Neural cell (in vitro differentiated cells): Measurements from ENCODE around the gene NPM1. TPM values are rescaled to one million over a fixed set of nuclear protein-coding genes. Genes with fewer than 3 reads are reported as not detected.

Source experiments
- H2AFZ ChIP-seq: fragments of 200-600, 300-800 bp; sonication (generic), shearing (Covaris generic); 2 replicates; pipeline ENCODE4 v1.6.0; 2014; ENCODE audit warnings: low read depth, mild to moderate bottlenecking, antibody characterized with exemption, low read length, moderate library complexity
- H3F3A ChIP-seq: fragments of 200-600 bp; shearing (Covaris generic); 2 replicates; pipeline ENCODE4 v1.6.1; 2016; ENCODE audit warnings: mild to moderate bottlenecking, moderate library complexity, mixed read lengths, antibody characterized with exemption, low read length; ENCODE audit not compliant: insufficient read depth, poor library complexity, severe bottlenecking
- H3K27ac ChIP-seq: fragments of 200-600, 300-800 bp; sonication (generic), shearing (Covaris generic); 2 replicates; pipeline ENCODE4 v1.5.1; 2014; ENCODE audit warnings: mild to moderate bottlenecking, low read length, moderate library complexity
- H3K27me3 ChIP-seq: fragments of 300-800, 200-600 bp; sonication (generic), shearing (Covaris generic); 2 replicates; pipeline ENCODE4 v1.6.0; 2014; ENCODE audit warnings: mild to moderate bottlenecking, low read depth, low read length, moderate library complexity; ENCODE audit not compliant: insufficient read depth
- H3K36me3 ChIP-seq: fragments of 300-800, 200-600 bp; sonication (generic), shearing (Covaris generic); 2 replicates; pipeline ENCODE4 v1.5.1; 2014; ENCODE audit warnings: mild to moderate bottlenecking, antibody characterized with exemption, low read length, moderate library complexity; ENCODE audit not compliant: insufficient read depth
- H3K4me2 ChIP-seq: fragments of 300-800, 200-600 bp; sonication (generic), shearing (Covaris generic); 2 replicates; pipeline ENCODE4 v1.6.0; 2014; ENCODE audit warnings: mild to moderate bottlenecking, low read length
- H3K4me3 ChIP-seq: fragments of 300-800, 200-600 bp; sonication (generic), shearing (Covaris generic); 2 replicates; pipeline ENCODE4 v1.5.1; 2014; ENCODE audit warnings: mild to moderate bottlenecking, low read length, moderate library complexity
- H3K79me2 ChIP-seq: fragments of 200-600 bp; shearing (Covaris generic); replicated peaks from 2 replicates; pipeline ENCODE4 v1.6.0; 2014; ENCODE audit warnings: mild to moderate bottlenecking, low read length, moderate library complexity; ENCODE audit not compliant: insufficient read depth
- H3K9ac ChIP-seq: fragments of 300-800, 200-600 bp; sonication (generic), shearing (Covaris generic); 2 replicates; pipeline ENCODE4 v1.6.1; 2016; ENCODE audit warnings: mild to moderate bottlenecking, low read length, mixed read lengths
- H3K9me2 ChIP-seq: fragments of 200-600 bp; shearing (Covaris generic); 2 replicates; pipeline ENCODE4 v1.6.1; 2016; ENCODE audit warnings: mild to moderate bottlenecking, low read length, mixed read lengths; ENCODE audit not compliant: insufficient read depth
- H3K9me3 ChIP-seq: fragments of 200-600, 300-800 bp; sonication (generic), shearing (Covaris generic); 2 replicates; pipeline ENCODE4 v1.6.1; 2016; ENCODE audit warnings: mild to moderate bottlenecking, mixed run types, low read length, moderate library complexity, mixed read lengths
- H4K20me1 ChIP-seq: fragments of 200-600 bp; shearing (Covaris generic); 2 replicates; pipeline ENCODE4 v1.6.1; 2016; ENCODE audit warnings: mild to moderate bottlenecking, mixed run types; ENCODE audit not compliant: insufficient read depth
- EP300 ChIP-seq: fragments of 450-650 bp; conservative IDR thresholded peaks from 2 replicates; pipeline ENCODE4 v1.6.1; 2014; ENCODE audit warnings: antibody characterized with exemption, mild to moderate bottlenecking, moderate library complexity; ENCODE audit not compliant: poor library complexity, severe bottlenecking
- EZH2 ChIP-seq: fragments of 200-600, 300-800 bp; shearing (Covaris generic), sonication (generic); IDR thresholded peaks from 2 replicates; pipeline ENCODE4 v1.6.1; 2014; ENCODE audit warnings: antibody characterized with exemption, low read length, borderline replicate concordance, mild to moderate bottlenecking; ENCODE audit not compliant: insufficient read depth, poor library complexity, severe bottlenecking
- MXI1 ChIP-seq: fragments of 450-650 bp; conservative IDR thresholded peaks from 2 replicates; pipeline ENCODE4 v1.6.1; 2014; ENCODE audit warnings: antibody characterized with exemption, mild to moderate bottlenecking; ENCODE audit not compliant: poor library complexity, severe bottlenecking
- POLR2AphosphoS5 ChIP-seq: IDR thresholded peaks from 2 replicates; pipeline ENCODE4 v1.6.1; 2012
- RAD21 ChIP-seq: fragments of 450-650 bp; conservative IDR thresholded peaks from 2 replicates; pipeline ENCODE4 v1.6.1; 2014; ENCODE audit warnings: antibody characterized with exemption, mild to moderate bottlenecking, moderate library complexity
- SMC3 ChIP-seq: fragments of 450-650 bp; conservative IDR thresholded peaks from 2 replicates; pipeline ENCODE4 v1.6.1; 2014; ENCODE audit warnings: antibody characterized with exemption, mild to moderate bottlenecking, moderate library complexity; ENCODE audit not compliant: poor library complexity
- TAF1 ChIP-seq: IDR thresholded peaks from 2 replicates; pipeline ENCODE4 v1.6.1; 2012; ENCODE audit warnings: low read depth
- polyA plus RNA-seq: library from polyadenylated mRNA; depleted of rRNA; stranded (reverse); fragments of >200 nt; gene quantifications from 2 replicates; pipeline ENCODE4 v1.2.3, GENCODE V29; 2014
- TF ChIP-seq, protein P1 (sequence below): IDR thresholded peaks from 2 replicates; pipeline ENCODE4 v1.6.1; 2012; ENCODE audit warnings: borderline replicate concordance
- TF ChIP-seq, protein P2 (sequence below): fragments of 450-650 bp; IDR thresholded peaks from 2 replicates; pipeline ENCODE4 v1.5.1; 2014; ENCODE audit warnings: antibody characterized with exemption, mild to moderate bottlenecking, moderate library complexity; ENCODE audit not compliant: poor library complexity, severe bottlenecking

The NPM1 gene
- polyA plus RNA-seq, 1 donor from 2014 or later, result 1,141 TPM

DNA sequence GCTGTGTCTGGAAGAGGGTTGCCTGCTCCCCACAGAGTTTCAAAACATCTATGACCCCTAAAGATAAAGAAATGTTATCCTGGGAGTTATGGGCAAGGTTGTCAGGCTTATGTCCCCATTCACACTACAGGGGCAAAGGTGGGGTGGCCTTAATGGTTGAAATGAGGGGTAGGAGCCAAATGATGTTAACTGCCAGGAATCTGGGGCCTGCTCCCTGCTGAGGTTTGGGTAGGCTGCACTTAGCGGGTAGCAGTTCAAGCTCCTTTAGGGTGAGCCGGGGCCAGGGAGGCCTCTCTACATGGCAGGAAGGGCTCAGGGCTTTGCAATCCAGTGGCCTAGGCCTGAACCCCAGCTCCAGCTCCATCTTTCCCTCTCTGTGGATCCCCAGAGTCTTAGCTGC, 34.8 kb downstream of the NPM1 start:
- Histone ChIP-seq H3K9me3 (no peaks in the 10 kb centered on the region), H3K4me3 (no peak overlapping the region), H4K20me1 (no peaks in the 10 kb centered on the region), H2AFZ (no peak overlapping the region), H3K79me2 (no peaks in the 10 kb centered on the region), H3K9me2 (no peaks in the 10 kb centered on the region), H3K27ac (no peak overlapping the region), H3K4me2 (no peak overlapping the region), H3F3A (no peaks in the 10 kb centered on the region), H3K36me3 (no peaks in the 10 kb centered on the region), H3K27me3 (peaks cover 31% of the 10 kb centered on the region), H3K9ac (no peak overlapping the region)
- TF ChIP-seq MXI1, result no peak
- TF ChIP-seq RAD21, result no peak
- no peak for TF ChIP-seq TAF1
- TF ChIP-seq EZH2, result no peak
- TF ChIP-seq POLR2AphosphoS5, result no peak
- TF ChIP-seq, protein P1, sequence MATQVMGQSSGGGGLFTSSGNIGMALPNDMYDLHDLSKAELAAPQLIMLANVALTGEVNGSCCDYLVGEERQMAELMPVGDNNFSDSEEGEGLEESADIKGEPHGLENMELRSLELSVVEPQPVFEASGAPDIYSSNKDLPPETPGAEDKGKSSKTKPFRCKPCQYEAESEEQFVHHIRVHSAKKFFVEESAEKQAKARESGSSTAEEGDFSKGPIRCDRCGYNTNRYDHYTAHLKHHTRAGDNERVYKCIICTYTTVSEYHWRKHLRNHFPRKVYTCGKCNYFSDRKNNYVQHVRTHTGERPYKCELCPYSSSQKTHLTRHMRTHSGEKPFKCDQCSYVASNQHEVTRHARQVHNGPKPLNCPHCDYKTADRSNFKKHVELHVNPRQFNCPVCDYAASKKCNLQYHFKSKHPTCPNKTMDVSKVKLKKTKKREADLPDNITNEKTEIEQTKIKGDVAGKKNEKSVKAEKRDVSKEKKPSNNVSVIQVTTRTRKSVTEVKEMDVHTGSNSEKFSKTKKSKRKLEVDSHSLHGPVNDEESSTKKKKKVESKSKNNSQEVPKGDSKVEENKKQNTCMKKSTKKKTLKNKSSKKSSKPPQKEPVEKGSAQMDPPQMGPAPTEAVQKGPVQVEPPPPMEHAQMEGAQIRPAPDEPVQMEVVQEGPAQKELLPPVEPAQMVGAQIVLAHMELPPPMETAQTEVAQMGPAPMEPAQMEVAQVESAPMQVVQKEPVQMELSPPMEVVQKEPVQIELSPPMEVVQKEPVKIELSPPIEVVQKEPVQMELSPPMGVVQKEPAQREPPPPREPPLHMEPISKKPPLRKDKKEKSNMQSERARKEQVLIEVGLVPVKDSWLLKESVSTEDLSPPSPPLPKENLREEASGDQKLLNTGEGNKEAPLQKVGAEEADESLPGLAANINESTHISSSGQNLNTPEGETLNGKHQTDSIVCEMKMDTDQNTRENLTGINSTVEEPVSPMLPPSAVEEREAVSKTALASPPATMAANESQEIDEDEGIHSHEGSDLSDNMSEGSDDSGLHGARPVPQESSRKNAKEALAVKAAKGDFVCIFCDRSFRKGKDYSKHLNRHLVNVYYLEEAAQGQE, result no peak
- TF ChIP-seq SMC3, result no peak
- TF ChIP-seq, protein P2, sequence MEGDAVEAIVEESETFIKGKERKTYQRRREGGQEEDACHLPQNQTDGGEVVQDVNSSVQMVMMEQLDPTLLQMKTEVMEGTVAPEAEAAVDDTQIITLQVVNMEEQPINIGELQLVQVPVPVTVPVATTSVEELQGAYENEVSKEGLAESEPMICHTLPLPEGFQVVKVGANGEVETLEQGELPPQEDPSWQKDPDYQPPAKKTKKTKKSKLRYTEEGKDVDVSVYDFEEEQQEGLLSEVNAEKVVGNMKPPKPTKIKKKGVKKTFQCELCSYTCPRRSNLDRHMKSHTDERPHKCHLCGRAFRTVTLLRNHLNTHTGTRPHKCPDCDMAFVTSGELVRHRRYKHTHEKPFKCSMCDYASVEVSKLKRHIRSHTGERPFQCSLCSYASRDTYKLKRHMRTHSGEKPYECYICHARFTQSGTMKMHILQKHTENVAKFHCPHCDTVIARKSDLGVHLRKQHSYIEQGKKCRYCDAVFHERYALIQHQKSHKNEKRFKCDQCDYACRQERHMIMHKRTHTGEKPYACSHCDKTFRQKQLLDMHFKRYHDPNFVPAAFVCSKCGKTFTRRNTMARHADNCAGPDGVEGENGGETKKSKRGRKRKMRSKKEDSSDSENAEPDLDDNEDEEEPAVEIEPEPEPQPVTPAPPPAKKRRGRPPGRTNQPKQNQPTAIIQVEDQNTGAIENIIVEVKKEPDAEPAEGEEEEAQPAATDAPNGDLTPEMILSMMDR, result no peak
- no peak for TF ChIP-seq EP300

DNA sequence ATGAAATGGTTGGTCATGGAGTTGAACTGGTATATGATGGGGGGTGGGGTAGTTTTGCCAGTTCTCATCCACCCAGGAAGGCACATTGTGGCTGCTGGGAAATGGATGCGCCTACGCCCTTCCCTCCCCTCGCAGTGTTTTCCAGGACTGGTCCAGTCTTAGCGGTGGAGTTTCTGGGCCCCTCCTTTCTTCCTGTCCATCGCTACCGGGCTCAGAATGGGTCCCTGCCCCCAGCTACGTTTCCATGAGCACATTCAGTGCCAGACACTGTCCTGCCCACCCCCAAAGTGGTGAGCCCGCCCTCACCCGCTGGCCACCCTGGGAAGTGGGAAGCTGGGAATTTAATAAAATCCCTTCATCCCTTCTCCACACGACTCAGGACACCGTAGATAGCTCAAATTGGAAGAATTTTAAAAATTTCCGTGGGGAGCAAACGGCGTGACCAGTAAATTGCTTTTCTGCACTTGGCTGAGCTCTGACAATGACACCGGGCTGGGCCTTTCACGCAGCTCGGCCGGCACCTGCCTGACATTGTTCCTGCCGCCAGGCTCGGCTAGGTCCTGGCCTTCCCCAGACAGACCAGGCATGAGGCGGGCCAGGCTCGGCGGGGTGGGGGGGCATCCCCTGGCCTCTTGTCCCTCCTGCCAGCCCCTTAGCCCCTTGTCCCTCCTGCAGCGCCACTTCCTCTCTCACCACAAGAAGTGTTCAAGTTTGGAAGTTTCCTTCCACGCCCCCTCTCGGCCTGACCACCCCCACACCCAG, 35.4 kb downstream of the NPM1 start:
- no peaks in the 10 kb centered on the region for H4K20me1 ChIP-seq
- no peaks in the 10 kb centered on the region for H3F3A ChIP-seq
- H3K4me3 ChIP-seq, result no peak overlapping the region
- H3K9ac ChIP-seq, result no peak overlapping the region
- H3K36me3 ChIP-seq, result no peaks in the 10 kb centered on the region
- H2AFZ ChIP-seq, result no peak overlapping the region
- H3K4me2 ChIP-seq, result no peak overlapping the region
- peaks cover 31% of the 10 kb centered on the region for H3K27me3 ChIP-seq
- TF ChIP-seq EP300 (no peak), EZH2 (no peak)
- TF ChIP-seq, protein P1, result no peak
- TF ChIP-seq, protein P2, result no peak
- H3K79me2 ChIP-seq, result no peaks in the 10 kb centered on the region
- no peaks in the 10 kb centered on the region for H3K9me3 ChIP-seq
- no peak overlapping the region for H3K27ac ChIP-seq
- H3K9me2 ChIP-seq, result no peaks in the 10 kb centered on the region
